HG03378 (cell line): Measurements from ENCODE around the gene ARHGAP10.

Source experiments
- ATAC-seq: cut with Tn5 transposase; IDR thresholded peaks from one replicate; pipeline ENCODE4 v1.9.1; 2021; ENCODE audit warnings: mild to moderate bottlenecking, moderate library complexity; ENCODE audit not compliant: unreplicated experiment

ARHGAP10 gene

GRCh38 chr4:148116969-148117368, 385.1 kb downstream of the ARHGAP10 start:
- ATAC-seq: no peak

- no peak for ATAC-seq
Measured at GRCh38 chr4:148118179-148118578, 386.3 kb downstream of the ARHGAP10 start.

DNA sequence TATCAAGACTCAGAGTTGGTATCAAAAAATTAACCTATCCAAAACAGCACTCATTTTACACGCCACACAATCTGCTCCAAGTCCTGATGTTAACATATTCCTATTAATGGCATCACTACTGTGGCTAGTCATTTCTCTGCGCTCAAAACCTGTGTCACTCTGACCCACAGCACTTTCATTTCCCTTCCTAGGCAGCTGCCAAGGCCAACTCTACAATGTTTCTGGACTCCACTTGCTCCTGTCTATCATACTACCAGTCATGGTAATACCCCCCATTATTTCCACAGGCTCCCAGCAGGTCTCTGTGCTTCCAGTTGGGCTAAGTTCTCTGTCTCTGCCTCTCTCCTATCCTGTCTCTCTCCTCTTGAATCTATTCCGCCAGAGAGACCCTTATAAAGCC, 386.7 kb downstream of the ARHGAP10 start:
- no peak for ATAC-seq

DNA sequence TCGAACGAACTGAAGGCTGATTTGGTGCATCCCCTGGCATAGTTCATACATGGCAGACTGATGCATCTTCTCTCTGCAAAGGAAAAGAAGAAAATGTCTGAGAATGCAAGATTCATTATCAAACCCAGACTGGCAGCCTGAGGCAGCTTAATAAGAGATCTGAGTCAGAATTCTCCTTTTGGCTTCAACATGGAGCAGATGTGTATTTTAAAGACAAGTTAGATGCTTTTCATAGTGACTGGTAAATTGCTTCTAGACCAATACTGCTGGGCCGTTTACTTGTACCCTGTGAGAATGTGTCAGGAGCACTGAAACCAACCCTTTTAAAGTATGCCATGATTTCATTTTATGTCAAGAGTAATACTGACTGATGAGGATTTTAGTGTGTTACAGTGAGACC, 388.3 kb downstream of the ARHGAP10 start:
- no peak for ATAC-seq
